Right ventricle myocardium superior (tissue), 1 donor: Measurements from ENCODE around the gene PIGL. TPM values are rescaled to one million over a fixed set of nuclear protein-coding genes. Genes with fewer than 3 reads are reported as not detected.

Experiments used
- ATAC-seq: fragments of 200-7000 bp; cut with Tn5 transposase; one replicate; pipeline ENCODE4 v1.9.1; 2020; ENCODE audit warnings: mild to moderate bottlenecking; ENCODE audit not compliant: poor library complexity
- DNase-seq: peaks from one replicate; pipeline ENCODE4 v3.0.0-alpha.2; 2020
- intact Hi-C: fragments of 100-400 bp; cut with DNase I; formaldehyde crosslinking; loops from one replicate; pipeline ENCODE4 v1.11.2; 2022
- total RNA-seq: library from RNA; stranded (reverse); fragmentation: NEBNext Ultra II Directional; extraction: Animal tissue kit (Norgen Biotek cat#: 25700); gene quantifications from one replicate; pipeline ENCODE4 v1.2.1, GENCODE V29; 2021
- donor health status: DM: no; HTN: yes; CAD: no; lungs with severe emphysema.

PIGL gene
- total RNA-seq, 1 donor from 2014 or later: 8.2 TPM

- DNase-seq (no peak), ATAC-seq (no peak)
- intact Hi-C loops: no loop called here
Observed at GRCh38 chr17:16261049-16261448, 44.0 kb downstream of the PIGL start.

- no peak for DNase-seq
- intact Hi-C loops: no loop called here
- ATAC-seq: no peak
Observed at GRCh38 chr17:16262201-16262600, 45.2 kb downstream of the PIGL start.

GRCh38 chr17:16267174-16267573 is 50.2 kb downstream of the PIGL start:
- intact Hi-C loops: no loop called here
- DNase-seq (no peak), ATAC-seq (no peak)

GRCh38 chr17:16269658-16270057 is 52.6 kb downstream of the PIGL start:
- ATAC-seq: no peak

GRCh38 chr17:16272111-16272840 is 55.3 kb downstream of the PIGL start:
- intact Hi-C loops: no loop called here
- no peak for DNase-seq
- no peak for ATAC-seq

More at GRCh38 chr17:16269658-16270057, 52.6 kb downstream of the PIGL start:
- DNase-seq: no peak
- intact Hi-C loops: no loop called here

GRCh38 chr17:16273499-16273898 is 56.5 kb downstream of the PIGL start:
- DNase-seq: no peak
- no peak for ATAC-seq
- intact Hi-C loops: no loop called here

GRCh38 chr17:16273929-16274339 is 56.9 kb downstream of the PIGL start:
- no peak for ATAC-seq
- no peak for DNase-seq
- intact Hi-C loops: no loop called here

GRCh38 chr17:16275024-16275423 is 58.0 kb downstream of the PIGL start:
- ATAC-seq (no peak), DNase-seq (no peak)
- intact Hi-C loops: no loop called here

GRCh38 chr17:16277163-16277562 is 60.2 kb downstream of the PIGL start:
- no peak for DNase-seq
- ATAC-seq: no peak
- intact Hi-C loops: no loop called here

- intact Hi-C loops: no loop called here
Observed at GRCh38 chr17:16281351-16281750, 64.3 kb downstream of the PIGL start.

GRCh38 chr17:16282522-16282921 is 65.5 kb downstream of the PIGL start:
- DNase-seq (no peak), ATAC-seq (no peak)
- intact Hi-C loops: no loop called here

More at GRCh38 chr17:16281351-16281750, 64.3 kb downstream of the PIGL start:
- DNase-seq (no peak), ATAC-seq (no peak)

- intact Hi-C loops: no loop called here
- no peak for DNase-seq
Observed at GRCh38 chr17:16283705-16284104, 66.7 kb downstream of the PIGL start.

GRCh38 chr17:16285646-16286008 is 68.6 kb downstream of the PIGL start:
- DNase-seq: no peak

More at GRCh38 chr17:16283705-16284104, 66.7 kb downstream of the PIGL start:
- ATAC-seq: no peak

GRCh38 chr17:16286009-16286946 is 69.3 kb downstream of the PIGL start:
- ATAC-seq: peak; percentile 94
- intact Hi-C loops: no loop called here

More at GRCh38 chr17:16285646-16286008, 68.6 kb downstream of the PIGL start:
- intact Hi-C loops: no loop called here
- no peak for ATAC-seq

GRCh38 chr17:16286947-16287562 is 70.0 kb downstream of the PIGL start:
- no peak for DNase-seq
- no peak for ATAC-seq
- intact Hi-C loops: no loop called here

More at GRCh38 chr17:16286009-16286946, 69.3 kb downstream of the PIGL start:
- DNase-seq: peak; percentile 87

GRCh38 chr17:16287563-16288027 is 70.6 kb downstream of the PIGL start:
- ATAC-seq: peak; percentile 26
- intact Hi-C loops: no loop called here

GRCh38 chr17:16288860-16289571 is 72.0 kb downstream of the PIGL start:
- no peak for DNase-seq
- intact Hi-C loops: no loop called here
- no peak for ATAC-seq

More at GRCh38 chr17:16287563-16288027, 70.6 kb downstream of the PIGL start:
- no peak for DNase-seq

- DNase-seq (no peak), ATAC-seq (no peak)
- intact Hi-C loops: no loop called here
Observed at GRCh38 chr17:16293931-16294330, 76.9 kb downstream of the PIGL start.
